ENCODE measurements around the gene NTNG1. TPM values are rescaled to one million over a fixed set of nuclear protein-coding genes. Genes with fewer than 3 reads are reported as not detected.

The NTNG1 gene
- total RNA-seq, 6 donors from 2014 or later = 1.5 to 11.5 (median 6.8) TPM

DNA sequence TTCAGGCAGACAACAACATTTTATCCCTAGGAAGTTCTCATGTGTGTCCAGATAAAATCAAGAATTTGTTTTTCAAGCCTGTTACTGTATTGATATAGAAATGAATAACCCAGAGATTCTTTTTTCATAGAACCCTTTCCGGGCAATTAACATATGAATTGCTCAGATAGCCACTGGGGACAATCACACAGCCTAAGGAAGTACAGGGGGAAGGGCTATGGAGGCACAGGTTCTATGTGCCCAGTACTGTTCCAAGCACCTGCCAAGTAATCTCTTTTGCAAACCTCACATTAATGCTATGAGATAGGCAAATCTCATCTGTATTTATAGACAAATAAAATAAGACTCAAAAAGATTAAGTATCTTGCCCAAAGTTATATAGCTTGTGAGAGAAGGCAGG is 84.9 kb downstream of the NTNG1 start:
- TF ChIP-seq, protein P1, sequence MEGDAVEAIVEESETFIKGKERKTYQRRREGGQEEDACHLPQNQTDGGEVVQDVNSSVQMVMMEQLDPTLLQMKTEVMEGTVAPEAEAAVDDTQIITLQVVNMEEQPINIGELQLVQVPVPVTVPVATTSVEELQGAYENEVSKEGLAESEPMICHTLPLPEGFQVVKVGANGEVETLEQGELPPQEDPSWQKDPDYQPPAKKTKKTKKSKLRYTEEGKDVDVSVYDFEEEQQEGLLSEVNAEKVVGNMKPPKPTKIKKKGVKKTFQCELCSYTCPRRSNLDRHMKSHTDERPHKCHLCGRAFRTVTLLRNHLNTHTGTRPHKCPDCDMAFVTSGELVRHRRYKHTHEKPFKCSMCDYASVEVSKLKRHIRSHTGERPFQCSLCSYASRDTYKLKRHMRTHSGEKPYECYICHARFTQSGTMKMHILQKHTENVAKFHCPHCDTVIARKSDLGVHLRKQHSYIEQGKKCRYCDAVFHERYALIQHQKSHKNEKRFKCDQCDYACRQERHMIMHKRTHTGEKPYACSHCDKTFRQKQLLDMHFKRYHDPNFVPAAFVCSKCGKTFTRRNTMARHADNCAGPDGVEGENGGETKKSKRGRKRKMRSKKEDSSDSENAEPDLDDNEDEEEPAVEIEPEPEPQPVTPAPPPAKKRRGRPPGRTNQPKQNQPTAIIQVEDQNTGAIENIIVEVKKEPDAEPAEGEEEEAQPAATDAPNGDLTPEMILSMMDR (IDR thresholded peaks at IDR 0.05) = no peak
- TF ChIP-seq POLR2A (IDR thresholded peaks at IDR 0.05) (no peak), POLR2AphosphoS5 (IDR thresholded peaks at IDR 0.05) (no peak), EP300 (IDR thresholded peaks at IDR 0.05) (no peak)
- 88 to 91% methylated on average over 1 of the region's 1 CpG for WGBS, 2 donors
- H3K9me3 ChIP-seq = no peaks in the 10 kb centered on the region

DNA sequence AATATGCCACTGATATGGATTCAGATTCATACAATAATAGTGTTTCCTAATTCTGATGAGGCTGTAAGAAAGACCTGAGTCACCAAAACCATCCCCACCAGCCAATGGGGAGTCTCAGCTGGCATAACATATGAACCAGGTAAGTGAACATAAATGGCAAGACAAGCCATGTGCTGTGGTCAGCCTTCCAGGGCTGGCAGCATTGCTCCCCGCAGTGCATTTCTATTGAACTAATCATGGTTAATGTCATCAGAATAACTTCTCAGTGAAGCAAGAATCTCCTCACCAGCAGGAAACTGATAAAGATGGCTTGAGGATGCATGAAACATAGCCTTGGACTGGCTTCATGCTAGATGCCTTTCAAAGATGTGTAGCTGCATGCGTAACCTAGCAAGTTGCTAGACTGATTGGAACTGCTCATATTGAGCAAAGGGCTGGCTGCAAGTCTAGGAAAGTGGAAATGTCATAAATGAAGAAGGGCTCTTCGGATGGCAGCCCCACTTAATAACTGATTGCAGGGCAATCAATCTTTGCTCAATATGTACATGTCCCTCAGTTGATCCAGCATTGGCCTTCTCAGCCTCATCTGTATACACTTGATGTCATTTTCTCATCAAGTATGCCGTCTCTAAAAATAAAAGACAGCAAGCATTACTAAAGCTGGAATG is 88.0 kb downstream of the NTNG1 start:
- Histone ChIP-seq H3K4me1 (no peaks in the 10 kb centered on the region), H3K9me3 (no peaks in the 10 kb centered on the region), H3K36me3 (no peaks in the 10 kb centered on the region), H3K27me3 (no peaks in the 10 kb centered on the region), H3K4me3 (no peak overlapping the region), H3K27ac (no peak overlapping the region)
- 86% methylated on average over 3 to 4 of the region's 4 CpGs for WGBS, 2 donors
- TF ChIP-seq POLR2AphosphoS5 (IDR thresholded peaks at IDR 0.05) = no peak
- TF ChIP-seq, protein P1 (IDR thresholded peaks at IDR 0.05) = no peak
- TF ChIP-seq POLR2A (IDR thresholded peaks at IDR 0.05) = no peak
- no peak for TF ChIP-seq EP300 (IDR thresholded peaks at IDR 0.05)
- DNase-seq (no peak), ATAC-seq (ENCODE audit: low FRiP score in 2 of 2) (no peak)

More for the DNA sequence above, 84.9 kb downstream of the NTNG1 start:
- no peaks in the 10 kb centered on the region for H3K27me3 ChIP-seq
- H3K36me3 ChIP-seq = no peaks in the 10 kb centered on the region
- H3K4me3 ChIP-seq = no peak overlapping the region
- DNase-seq (no peak), ATAC-seq (ENCODE audit: low FRiP score in 2 of 2) (no peak)
- no peak overlapping the region for H3K27ac ChIP-seq
- no peaks in the 10 kb centered on the region for H3K4me1 ChIP-seq

DNA sequence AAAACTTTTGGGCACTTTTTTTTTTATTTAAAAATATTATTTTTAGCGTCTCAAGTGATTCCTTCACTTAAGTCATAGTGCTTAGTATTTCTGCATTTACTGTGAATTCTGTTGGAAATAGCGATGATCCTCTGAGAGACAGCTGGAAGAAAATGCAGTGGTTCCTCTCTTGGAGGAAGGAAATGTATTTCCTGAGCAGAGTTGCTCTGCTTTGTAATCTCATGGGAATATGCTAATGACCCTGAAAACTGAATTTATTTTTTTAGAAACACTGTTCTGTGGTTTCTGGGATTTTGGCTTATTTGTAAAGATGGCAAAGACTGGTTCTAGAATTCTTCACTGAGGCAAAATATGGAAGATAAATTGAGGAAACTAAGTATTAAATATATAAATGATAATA is 88.9 kb downstream of the NTNG1 start:
- no peak for ATAC-seq (ENCODE audit: low FRiP score in 2 of 2)
- no peak for DNase-seq
- WGBS, 2 donors = 66 to 72% methylated on average over 2 of the region's 2 CpGs
- H3K4me1 ChIP-seq = no peaks in the 10 kb centered on the region
- no peak overlapping the region for H3K27ac ChIP-seq
- no peaks in the 10 kb centered on the region for H3K36me3 ChIP-seq
- H3K27me3 ChIP-seq = no peaks in the 10 kb centered on the region
- TF ChIP-seq POLR2AphosphoS5 (IDR thresholded peaks at IDR 0.05) (no peak), POLR2A (IDR thresholded peaks at IDR 0.05) (no peak), EP300 (IDR thresholded peaks at IDR 0.05) (no peak)
- TF ChIP-seq, protein P1 (IDR thresholded peaks at IDR 0.05) = no peak
- no peak overlapping the region for H3K4me3 ChIP-seq
- no peaks in the 10 kb centered on the region for H3K9me3 ChIP-seq

DNA sequence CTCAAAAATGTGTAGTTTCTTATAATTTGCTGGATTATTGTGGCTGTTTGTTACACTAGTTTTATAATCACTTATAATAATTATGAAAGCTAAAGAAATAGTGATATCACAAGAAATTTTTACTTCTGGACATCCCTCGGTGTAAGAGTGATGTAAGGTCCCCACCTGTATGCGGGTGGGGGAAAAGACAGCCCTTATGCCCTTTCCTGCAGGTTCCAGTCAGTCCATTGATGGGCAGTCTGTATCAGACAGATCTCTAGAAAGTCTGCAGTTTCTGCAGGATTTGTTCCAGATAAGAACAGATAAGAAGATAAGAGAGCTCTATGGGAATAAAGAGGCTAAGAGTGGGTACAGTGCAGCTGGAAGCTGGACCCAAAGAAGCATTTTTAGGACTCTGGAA is 89.3 kb downstream of the NTNG1 start:
- DNase-seq (no peak), ATAC-seq (ENCODE audit: low FRiP score in 2 of 2) (no peak)
- H3K4me1 ChIP-seq = no peaks in the 10 kb centered on the region
- H3K9me3 ChIP-seq = no peaks in the 10 kb centered on the region
- H3K27ac ChIP-seq = no peak overlapping the region
- H3K4me3 ChIP-seq = no peak overlapping the region
- TF ChIP-seq POLR2AphosphoS5 (IDR thresholded peaks at IDR 0.05) (no peak), POLR2A (IDR thresholded peaks at IDR 0.05) (no peak), EP300 (IDR thresholded peaks at IDR 0.05) (no peak)
- TF ChIP-seq, protein P1 (IDR thresholded peaks at IDR 0.05) = no peak
- H3K36me3 ChIP-seq = no peaks in the 10 kb centered on the region
- WGBS, 2 donors = 69 to 87% methylated on average over 2 of the region's 2 CpGs
- H3K27me3 ChIP-seq = no peaks in the 10 kb centered on the region

DNA sequence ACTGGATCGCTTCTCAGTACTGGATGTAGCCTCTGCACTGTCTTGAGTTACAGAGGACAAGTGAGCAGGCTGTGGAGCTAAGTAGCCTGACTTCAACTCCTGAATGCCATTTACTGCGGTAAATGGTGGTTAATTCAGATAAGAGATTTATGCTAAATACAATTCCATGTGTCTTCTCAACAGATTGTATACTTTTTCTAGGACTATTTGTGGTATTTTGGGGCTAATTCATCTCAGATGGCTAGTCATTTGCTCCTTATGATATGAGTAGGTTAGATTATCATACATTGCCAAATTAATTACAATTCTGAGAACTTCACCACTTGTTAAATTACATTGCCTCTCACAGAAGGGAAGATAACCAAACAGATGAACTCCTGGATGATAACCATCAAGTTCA is 90.5 kb downstream of the NTNG1 start:
- H3K27me3 ChIP-seq = no peaks in the 10 kb centered on the region
- H3K27ac ChIP-seq = no peak overlapping the region
- H3K4me1 ChIP-seq = no peaks in the 10 kb centered on the region
- no peak for DNase-seq
- ATAC-seq (ENCODE audit: low FRiP score in 2 of 2) = no peak
- 79 to 83% methylated on average over 2 of the region's 2 CpGs for WGBS, 2 donors
- H3K9me3 ChIP-seq = peaks cover 0 to 4% (median under 1%) of the 10 kb centered on the region in 4 donors
- TF ChIP-seq, protein P1 (IDR thresholded peaks at IDR 0.05) = no peak
- no peak for TF ChIP-seq POLR2A (IDR thresholded peaks at IDR 0.05)
- TF ChIP-seq POLR2AphosphoS5 (IDR thresholded peaks at IDR 0.05) = no peak
- no peak for TF ChIP-seq EP300 (IDR thresholded peaks at IDR 0.05)
- no peaks in the 10 kb centered on the region for H3K36me3 ChIP-seq
- H3K4me3 ChIP-seq = no peak overlapping the region
